Stimulated activated memory B cell treated with anti-CD40 and anti-IgM and Interleukin-4, amounts not matched to agents 10 μg/mL and 1 μg/mL and 100 μg/mL, for 72 hours (primary cell): ENCODE results near the gene XDH.

Source experiments
- ATAC-seq: fragments of 150-1000 bp; cut with Tn5 transposase; 2 replicates; pipeline ENCODE4 v1.10.0; 2021
- H3K27ac Mint-ChIP-seq: one replicate; pipeline ENCODE4 v1.8.0; 2022; ENCODE audit warnings: mild to moderate bottlenecking, mixed read lengths
- H3K27me3 Mint-ChIP-seq: one replicate; pipeline ENCODE4 v1.8.0; 2022; ENCODE audit warnings: mixed read lengths
- H3K36me3 Mint-ChIP-seq: one replicate; pipeline ENCODE4 v1.8.0; 2022; ENCODE audit warnings: mixed read lengths
- H3K4me1 Mint-ChIP-seq: one replicate; pipeline ENCODE4 v1.8.0; 2022; ENCODE audit warnings: mixed read lengths
- H3K4me3 Mint-ChIP-seq: one replicate; pipeline ENCODE4 v1.8.0; 2022; ENCODE audit warnings: mild to moderate bottlenecking, moderate library complexity, mixed read lengths
- H3K9me3 Mint-ChIP-seq: one replicate; pipeline ENCODE4 v1.8.0; 2022; ENCODE audit warnings: mixed read lengths

XDH gene

DNA sequence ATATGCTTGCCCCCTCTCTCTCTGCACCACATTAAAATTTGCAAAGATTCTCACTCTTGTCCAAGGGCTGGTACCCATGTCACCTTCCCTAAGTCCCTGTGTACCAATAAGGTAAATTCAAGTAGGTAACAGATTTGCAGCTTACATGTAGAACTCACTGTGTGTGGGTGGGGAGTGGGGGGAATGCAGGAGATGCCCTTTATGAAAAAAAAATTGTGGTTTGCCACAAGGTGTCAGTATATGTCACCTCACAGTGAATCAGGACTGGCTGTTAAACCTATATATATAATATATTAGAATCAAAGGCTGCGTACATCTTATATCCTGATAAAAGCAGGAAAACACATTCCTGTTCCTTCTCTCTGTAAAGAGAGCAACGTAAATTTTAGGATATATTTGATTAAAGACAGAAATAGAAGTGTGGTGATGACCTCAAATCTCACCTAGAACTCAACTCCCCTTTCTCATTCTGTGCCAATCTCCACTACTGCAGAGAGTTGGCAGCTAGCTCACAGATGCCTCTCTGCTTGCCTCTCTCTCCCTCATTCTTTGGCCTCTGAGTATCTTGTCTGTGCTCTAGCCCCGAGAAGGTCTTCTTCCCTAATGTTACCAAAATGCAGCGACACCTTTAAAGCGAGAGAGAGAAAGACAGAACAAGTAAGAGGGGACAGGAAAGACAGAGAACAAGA is 536 bp downstream of the XDH start:
- Mint-ChIP-seq H3K9me3 (peaks cover 8% of the 10 kb centered on the region), H3K27me3 (peaks cover 4% of the 10 kb centered on the region), H3K4me1 (peaks cover 9% of the 10 kb centered on the region), H3K27ac (no peak overlapping the region), H3K4me3 (no peak overlapping the region), H3K36me3 (no peaks in the 10 kb centered on the region)
- no peak for ATAC-seq

DNA sequence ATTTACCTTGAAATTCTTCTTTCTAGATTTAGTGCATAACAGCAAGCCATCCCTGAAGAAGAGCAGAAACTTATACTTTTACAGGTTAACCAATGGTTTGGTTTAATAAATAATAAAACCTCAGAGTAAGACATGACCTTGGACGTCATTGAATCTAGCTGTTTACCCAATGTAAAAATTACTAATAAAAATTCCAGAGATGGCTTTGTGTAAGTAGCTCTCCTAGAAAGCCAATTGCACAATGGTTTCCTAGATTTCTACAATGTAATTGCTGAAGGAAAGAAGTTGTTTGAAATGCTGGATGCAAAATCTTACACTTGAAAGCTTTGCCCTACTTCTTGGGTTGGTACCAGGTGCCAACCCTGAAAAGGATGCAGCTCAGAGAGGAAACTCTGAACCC is 1.5 kb downstream of the XDH start:
- no peak for ATAC-seq
- Mint-ChIP-seq H3K27ac (no peak overlapping the region), H3K4me1 (peaks cover 9% of the 10 kb centered on the region), H3K27me3 (peaks cover 14% of the 10 kb centered on the region), H3K9me3 (peaks cover under 1% of the 10 kb centered on the region), H3K36me3 (no peaks in the 10 kb centered on the region), H3K4me3 (no peak overlapping the region)

DNA sequence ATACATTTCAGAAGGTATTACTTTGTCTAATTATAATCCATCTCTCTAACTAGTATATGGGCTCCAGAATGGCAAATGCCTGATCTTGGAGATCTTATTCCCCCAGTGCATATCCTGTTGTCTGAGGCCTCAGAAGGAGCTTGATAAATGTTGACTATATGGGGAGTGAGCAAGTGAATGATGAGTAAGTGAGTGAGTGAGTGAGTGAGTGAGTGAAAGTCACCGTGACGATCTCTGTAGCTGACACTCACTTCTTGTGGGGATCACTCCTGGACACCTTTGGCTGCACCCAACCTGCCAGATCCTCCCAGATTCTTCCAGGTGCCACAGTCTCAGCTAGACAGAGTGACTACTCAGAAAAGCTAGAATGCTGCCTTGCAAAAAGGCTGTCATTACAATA is 2.8 kb downstream of the XDH start:
- Mint-ChIP-seq H3K27ac (no peak overlapping the region), H3K4me3 (no peak overlapping the region), H3K36me3 (no peaks in the 10 kb centered on the region), H3K9me3 (no peaks in the 10 kb centered on the region), H3K27me3 (peaks cover 26% of the 10 kb centered on the region), H3K4me1 (peaks cover 7% of the 10 kb centered on the region)
- peak; percentile 24 for ATAC-seq

DNA sequence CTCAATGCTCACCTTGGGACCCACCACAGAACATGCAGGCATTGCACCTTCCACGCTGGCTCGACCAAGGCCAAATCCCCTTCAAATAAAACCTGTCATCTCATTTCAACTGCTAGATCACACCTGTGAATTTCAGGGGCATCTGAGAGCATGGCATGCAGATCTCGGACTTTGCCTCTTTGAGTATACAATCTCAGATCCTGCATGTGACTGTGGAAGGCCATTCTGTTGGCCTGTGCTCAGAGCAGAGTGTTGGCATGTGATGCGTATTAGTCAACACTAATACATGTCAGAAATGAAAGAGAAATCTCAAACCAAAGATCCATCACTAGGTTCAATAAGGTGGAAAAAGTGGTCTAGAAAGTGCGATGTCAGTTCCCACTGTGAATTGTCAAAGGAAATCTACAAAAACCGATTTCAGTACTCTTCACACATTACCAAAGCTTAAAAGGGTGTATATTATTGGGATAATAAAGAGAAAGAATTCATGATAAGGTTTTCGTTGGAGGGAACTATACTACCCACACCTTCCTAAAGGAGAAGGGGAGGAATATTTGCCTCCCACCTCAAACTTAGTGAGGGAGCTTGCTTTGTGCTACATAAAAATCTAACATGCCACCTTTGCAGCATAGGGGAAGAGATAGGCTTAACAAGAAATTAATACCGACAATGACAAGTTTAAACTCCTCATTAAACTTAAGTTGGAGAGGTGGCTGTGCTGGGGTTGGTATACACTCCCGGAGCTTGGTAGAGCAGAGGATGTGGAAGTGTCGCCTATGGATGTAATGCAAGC is 7.8 kb downstream of the XDH start:
- no peaks in the 10 kb centered on the region for H3K9me3 Mint-ChIP-seq
- H3K4me1 Mint-ChIP-seq = no peaks in the 10 kb centered on the region
- peaks cover 39% of the 10 kb centered on the region for H3K27me3 Mint-ChIP-seq
- H3K4me3 Mint-ChIP-seq = no peak overlapping the region
- H3K27ac Mint-ChIP-seq = no peak overlapping the region
- no peaks in the 10 kb centered on the region for H3K36me3 Mint-ChIP-seq
- no peak for ATAC-seq

DNA sequence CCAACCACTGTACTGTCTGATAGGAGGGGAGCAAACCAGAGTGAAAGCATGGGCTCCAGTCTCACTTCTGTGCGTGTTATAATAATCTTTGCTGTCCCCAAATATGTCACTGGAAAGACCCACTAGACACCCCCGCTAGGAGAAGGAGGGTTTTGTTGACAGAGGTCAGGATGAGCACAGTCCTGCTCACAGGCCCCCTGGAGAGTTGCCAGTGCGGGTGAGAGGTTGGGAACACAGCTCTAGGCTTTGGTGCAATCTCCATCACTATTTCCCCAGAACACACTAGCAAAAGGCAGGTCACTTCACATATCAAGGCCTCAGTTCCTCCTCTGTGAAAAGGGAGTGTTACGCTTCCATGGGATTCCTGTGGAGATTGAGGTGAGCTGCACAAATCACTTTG is 9.7 kb downstream of the XDH start:
- Mint-ChIP-seq H3K27me3 (peaks cover 49% of the 10 kb centered on the region), H3K4me3 (no peak overlapping the region), H3K36me3 (no peaks in the 10 kb centered on the region), H3K27ac (no peak overlapping the region), H3K4me1 (no peaks in the 10 kb centered on the region), H3K9me3 (peaks cover 2% of the 10 kb centered on the region)
- ATAC-seq = no peak

DNA sequence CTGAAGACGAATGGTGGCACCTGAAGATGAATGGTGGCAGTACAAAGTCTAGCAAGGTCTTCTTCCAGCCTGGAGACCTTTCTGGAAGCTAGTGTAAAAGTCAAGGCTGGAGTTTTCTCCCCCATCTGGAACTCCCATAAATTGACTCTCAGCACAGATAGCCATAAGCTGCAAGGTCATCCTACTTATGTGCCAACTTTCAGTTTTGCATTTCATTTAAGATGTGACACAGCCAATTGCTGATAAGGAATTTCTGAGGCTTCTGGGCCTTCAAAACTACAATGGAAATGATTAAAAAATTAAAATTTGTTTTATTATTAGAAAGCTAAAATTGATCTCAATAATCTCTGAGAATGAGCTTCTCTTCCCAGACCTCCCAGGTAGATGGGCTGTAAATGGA is 10.2 kb downstream of the XDH start:
- H3K36me3 Mint-ChIP-seq = no peaks in the 10 kb centered on the region
- no peak overlapping the region for H3K27ac Mint-ChIP-seq
- peaks cover 53% of the 10 kb centered on the region for H3K27me3 Mint-ChIP-seq
- peaks cover 4% of the 10 kb centered on the region for H3K9me3 Mint-ChIP-seq
- H3K4me1 Mint-ChIP-seq = no peaks in the 10 kb centered on the region
- no peak for ATAC-seq
- H3K4me3 Mint-ChIP-seq = no peak overlapping the region

DNA sequence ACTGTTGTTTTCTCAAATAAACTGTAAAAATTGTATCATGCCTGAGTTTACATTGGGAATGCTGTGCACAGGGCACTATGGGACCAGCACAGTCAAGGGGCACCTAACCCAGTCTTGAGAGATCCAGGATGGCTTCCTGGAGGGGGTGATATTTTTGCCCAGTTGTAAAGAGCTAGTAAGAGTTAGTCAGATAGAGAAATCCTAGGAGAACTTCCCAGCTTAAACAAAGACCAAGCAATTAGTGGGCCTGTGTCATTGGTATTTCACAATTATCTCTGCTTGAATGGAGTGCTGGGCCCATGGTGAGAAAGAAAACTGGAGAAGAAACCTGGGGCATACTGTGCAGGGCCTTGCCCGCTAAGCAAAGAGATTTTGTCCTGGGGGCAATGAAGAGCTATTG is 12.2 kb downstream of the XDH start:
- no peak for ATAC-seq
- no peaks in the 10 kb centered on the region for H3K36me3 Mint-ChIP-seq
- peaks cover 8% of the 10 kb centered on the region for H3K9me3 Mint-ChIP-seq
- H3K27me3 Mint-ChIP-seq = peaks cover 44% of the 10 kb centered on the region
- no peaks in the 10 kb centered on the region for H3K4me1 Mint-ChIP-seq
- H3K4me3 Mint-ChIP-seq = no peak overlapping the region
- no peak overlapping the region for H3K27ac Mint-ChIP-seq

DNA sequence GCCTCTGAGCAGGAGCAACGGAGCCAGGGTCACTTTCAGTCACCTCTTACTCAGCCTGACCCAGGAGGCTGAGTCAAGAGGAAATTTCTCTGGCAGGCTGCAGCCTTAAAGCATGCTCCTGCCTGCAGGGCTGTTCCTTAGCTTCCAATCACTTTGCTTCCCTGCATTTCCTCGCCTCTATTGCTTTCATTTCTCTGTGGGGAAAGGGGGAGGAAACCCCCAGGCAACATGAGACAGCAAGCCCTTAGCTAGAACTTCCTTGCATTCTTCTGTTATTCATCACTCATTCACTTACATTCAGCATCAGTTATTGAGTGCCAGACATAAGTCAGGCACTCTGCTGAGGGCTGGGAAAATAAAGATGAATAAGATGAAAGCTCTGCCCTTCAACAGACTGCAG is 13.0 kb downstream of the XDH start:
- H3K27ac Mint-ChIP-seq = no peak overlapping the region
- no peaks in the 10 kb centered on the region for H3K4me1 Mint-ChIP-seq
- H3K4me3 Mint-ChIP-seq = no peak overlapping the region
- H3K36me3 Mint-ChIP-seq = no peaks in the 10 kb centered on the region
- no peak for ATAC-seq
- H3K9me3 Mint-ChIP-seq = peaks cover 8% of the 10 kb centered on the region
- H3K27me3 Mint-ChIP-seq = peaks cover 36% of the 10 kb centered on the region

DNA sequence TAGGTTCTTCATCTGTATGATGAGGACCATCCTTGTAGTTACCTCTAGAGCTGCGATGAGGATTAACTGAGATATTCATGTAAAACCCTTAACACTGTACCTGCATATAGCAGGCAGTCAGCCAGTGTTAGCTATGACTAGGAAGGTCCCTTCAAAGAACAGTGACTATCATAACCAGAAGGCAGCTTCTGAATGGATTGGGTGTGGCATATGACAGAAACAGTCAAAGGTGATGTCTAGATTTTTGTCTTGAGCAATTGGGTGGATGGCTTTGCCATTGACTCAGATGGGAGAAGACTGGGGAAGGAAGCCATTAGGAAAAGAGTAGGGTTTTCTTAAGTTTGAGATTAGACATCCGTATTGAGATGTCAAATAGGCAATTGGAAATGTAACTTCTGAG is 15.7 kb downstream of the XDH start:
- H3K9me3 Mint-ChIP-seq = peaks cover 8% of the 10 kb centered on the region
- H3K27ac Mint-ChIP-seq = no peak overlapping the region
- no peaks in the 10 kb centered on the region for H3K4me1 Mint-ChIP-seq

DNA sequence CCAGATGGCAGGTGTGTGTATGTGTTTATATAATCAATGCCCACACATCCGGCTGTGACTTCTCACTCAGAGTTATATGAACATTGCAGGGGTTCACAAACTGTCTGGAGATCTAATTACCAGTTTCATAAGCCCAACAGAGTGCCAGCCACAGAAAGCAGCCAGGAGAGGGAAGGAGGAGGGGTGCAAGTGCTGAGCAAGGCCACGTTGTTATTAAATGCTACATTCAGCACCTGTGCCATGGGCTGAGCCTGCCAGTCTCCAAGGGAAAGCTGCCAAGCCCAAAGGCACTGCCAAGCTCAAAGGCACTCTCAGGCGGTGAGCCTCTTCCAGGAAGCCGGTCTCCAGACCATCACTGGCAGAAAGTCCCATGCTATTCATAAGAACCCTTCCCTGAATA is 17.4 kb downstream of the XDH start:
- Mint-ChIP-seq H3K4me1 (no peaks in the 10 kb centered on the region), H3K4me3 (no peak overlapping the region), H3K27me3 (peaks cover 50% of the 10 kb centered on the region), H3K9me3 (peaks cover 8% of the 10 kb centered on the region), H3K27ac (no peak overlapping the region), H3K36me3 (no peaks in the 10 kb centered on the region)
- no peak for ATAC-seq

More for the DNA sequence above, 15.7 kb downstream of the XDH start:
- no peak for ATAC-seq
- Mint-ChIP-seq H3K4me3 (no peak overlapping the region), H3K27me3 (peaks cover 41% of the 10 kb centered on the region), H3K36me3 (no peaks in the 10 kb centered on the region)

DNA sequence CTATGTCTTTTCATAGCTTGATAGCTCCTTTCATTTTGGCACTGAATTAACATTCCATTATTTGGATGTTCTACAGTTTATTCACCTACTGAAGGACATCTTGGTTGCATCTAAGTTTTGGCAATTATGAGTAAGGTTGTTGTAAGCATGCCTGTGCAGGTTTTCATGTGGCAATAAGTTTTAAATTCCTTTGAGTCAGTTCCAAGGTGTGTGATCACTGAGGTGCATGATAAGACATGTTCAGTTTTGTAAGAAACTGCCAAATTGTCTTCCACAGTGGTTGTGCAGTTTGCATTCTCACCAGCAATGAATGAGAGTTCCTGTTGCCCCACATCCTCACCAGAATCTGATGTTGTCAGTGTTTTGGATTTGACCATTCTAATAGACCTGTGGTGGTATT is 24.2 kb downstream of the XDH start:
- H3K4me3 Mint-ChIP-seq = no peak overlapping the region
- peaks cover 8% of the 10 kb centered on the region for H3K4me1 Mint-ChIP-seq
- peaks cover 31% of the 10 kb centered on the region for H3K27me3 Mint-ChIP-seq
- H3K36me3 Mint-ChIP-seq = no peaks in the 10 kb centered on the region
- no peak overlapping the region for H3K27ac Mint-ChIP-seq
- no peaks in the 10 kb centered on the region for H3K9me3 Mint-ChIP-seq
- no peak for ATAC-seq

DNA sequence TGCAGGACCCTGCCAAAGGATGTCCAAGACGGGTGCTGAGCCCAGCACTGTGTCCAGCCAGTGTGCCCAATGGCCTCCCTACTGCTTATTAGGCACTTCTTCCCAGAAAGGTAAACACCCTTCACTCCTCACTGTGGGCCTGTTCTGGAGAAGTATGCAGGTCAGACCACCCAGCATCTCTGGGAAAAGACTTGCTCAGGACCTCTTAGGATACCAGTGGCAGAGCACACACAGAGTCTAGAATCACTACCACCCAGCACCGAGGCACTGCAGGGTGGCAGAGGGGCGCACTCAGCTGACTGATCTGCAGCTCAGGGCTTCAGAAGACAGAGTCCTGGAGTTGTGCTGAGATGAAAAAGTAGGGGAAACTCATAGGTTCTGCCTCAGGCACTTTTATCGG is 25.8 kb downstream of the XDH start:
- Mint-ChIP-seq H3K4me3 (no peak overlapping the region), H3K4me1 (peaks cover 8% of the 10 kb centered on the region), H3K9me3 (no peaks in the 10 kb centered on the region), H3K27me3 (peaks cover 15% of the 10 kb centered on the region), H3K36me3 (no peaks in the 10 kb centered on the region), H3K27ac (no peak overlapping the region)
- peak; percentile 27 for ATAC-seq

DNA sequence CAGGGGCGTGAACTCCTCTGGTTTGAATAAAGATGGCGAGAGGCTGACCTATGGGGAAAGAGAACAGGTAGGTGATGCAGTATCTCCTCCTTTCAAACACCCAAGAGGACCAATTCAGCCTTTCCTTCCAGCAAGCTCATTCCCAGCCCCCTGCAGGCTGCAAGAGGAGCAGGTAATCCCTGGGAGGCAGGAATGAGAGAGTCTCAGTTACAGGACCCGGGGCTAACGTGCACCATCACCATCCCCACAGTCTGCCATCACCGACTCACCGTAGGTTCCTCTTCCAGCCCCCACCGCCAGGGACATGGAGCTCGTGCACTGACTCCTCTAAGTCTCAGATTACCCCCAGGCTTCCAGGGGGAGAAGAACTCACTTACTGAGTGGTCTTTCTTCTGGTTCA is 26.7 kb downstream of the XDH start:
- no peak overlapping the region for H3K4me3 Mint-ChIP-seq
- ATAC-seq = no peak
- no peak overlapping the region for H3K27ac Mint-ChIP-seq
- peaks cover 8% of the 10 kb centered on the region for H3K4me1 Mint-ChIP-seq
- H3K36me3 Mint-ChIP-seq = no peaks in the 10 kb centered on the region
- peaks cover 8% of the 10 kb centered on the region for H3K27me3 Mint-ChIP-seq
- H3K9me3 Mint-ChIP-seq = no peaks in the 10 kb centered on the region

DNA sequence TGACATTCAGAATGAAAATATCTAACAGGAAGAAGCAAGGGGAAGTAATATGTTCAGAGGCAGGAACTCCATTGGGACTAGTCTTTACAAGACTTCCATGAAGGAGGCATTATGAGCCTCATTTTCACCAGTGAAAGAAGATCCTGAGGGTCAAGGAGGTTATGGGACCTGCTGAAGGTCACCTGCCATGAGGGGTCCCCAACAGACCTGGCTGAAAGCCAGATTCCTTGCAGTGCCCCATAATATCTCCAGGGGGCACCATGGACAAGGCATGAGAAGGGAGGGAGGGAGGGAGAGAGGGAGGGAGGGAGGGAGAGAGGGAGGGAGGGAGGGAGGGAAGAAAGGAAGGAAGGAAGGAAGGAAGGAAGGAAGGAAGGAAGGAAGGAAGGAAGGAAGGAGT is 27.9 kb downstream of the XDH start:
- H3K36me3 Mint-ChIP-seq = no peaks in the 10 kb centered on the region
- H3K9me3 Mint-ChIP-seq = no peaks in the 10 kb centered on the region
- no peak overlapping the region for H3K4me3 Mint-ChIP-seq
- H3K4me1 Mint-ChIP-seq = peaks cover 8% of the 10 kb centered on the region
- ATAC-seq = no peak
- peaks cover 8% of the 10 kb centered on the region for H3K27me3 Mint-ChIP-seq
- no peak overlapping the region for H3K27ac Mint-ChIP-seq

DNA sequence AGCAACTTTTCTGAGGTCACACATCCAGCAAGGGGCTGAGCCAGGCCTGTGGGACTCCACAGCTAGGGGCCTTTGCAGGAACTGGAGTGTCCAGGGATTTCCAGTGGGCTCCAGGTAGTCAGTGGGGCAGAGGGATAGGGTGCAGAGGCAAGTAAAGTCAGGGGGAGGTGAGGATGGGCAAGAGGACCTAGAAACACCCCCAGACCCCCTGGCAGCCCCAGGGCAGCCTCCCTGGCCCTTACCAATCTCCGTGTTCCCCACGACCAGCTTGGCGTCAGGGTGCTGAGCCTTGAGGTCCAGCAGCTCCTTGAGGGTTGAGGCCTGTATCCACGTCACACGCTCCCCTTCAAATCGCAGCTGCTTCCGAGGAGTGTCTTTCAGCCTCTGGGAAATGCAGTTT is 28.4 kb downstream of the XDH start:
- H3K4me1 Mint-ChIP-seq = peaks cover 8% of the 10 kb centered on the region
- no peak overlapping the region for H3K27ac Mint-ChIP-seq
- ATAC-seq = no peak
- no peak overlapping the region for H3K4me3 Mint-ChIP-seq
- H3K27me3 Mint-ChIP-seq = peaks cover 8% of the 10 kb centered on the region
- H3K9me3 Mint-ChIP-seq = no peaks in the 10 kb centered on the region
- no peaks in the 10 kb centered on the region for H3K36me3 Mint-ChIP-seq

DNA sequence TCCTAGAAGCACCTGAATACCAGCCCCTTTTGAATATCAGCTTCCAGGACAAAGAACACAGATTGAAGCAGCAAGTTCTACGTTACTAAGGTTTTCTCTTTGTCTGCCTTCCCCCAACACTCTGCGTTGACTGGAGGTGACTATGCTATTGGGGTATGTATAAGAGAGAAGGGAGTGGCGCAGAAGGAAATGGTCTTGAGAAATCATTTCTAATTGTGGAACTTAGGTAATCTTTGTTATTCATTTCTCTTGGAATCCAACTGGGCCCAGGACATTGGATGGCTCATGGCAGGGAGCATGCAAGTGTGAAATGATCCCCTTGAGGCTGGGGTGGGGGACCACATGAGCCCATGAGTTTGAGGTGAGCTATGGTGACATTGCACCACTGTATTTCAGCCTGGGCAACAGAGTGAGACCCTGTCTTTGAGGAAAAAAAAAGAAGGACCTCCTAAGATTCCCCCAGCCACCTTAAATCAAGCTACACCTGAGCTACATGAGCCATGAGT is 29.7 kb downstream of the XDH start:
- Mint-ChIP-seq H3K9me3 (no peaks in the 10 kb centered on the region), H3K27me3 (peaks cover 8% of the 10 kb centered on the region), H3K27ac (no peak overlapping the region), H3K4me3 (no peak overlapping the region), H3K36me3 (no peaks in the 10 kb centered on the region), H3K4me1 (peaks cover 8% of the 10 kb centered on the region)
- ATAC-seq = no peak
